Measurements from ENCODE around the gene ANO5.
"Not testable (repeated sequence)": the region's sequence is repeated elsewhere in the genome, so short reads cannot be mapped to it uniquely, and the experiment has no call there.

Gene ANO5

GRCh38 chr11:22256876-22257275 is 64.0 kb downstream of the ANO5 start:
- TF ChIP-seq CTCF (IDR thresholded peaks at IDR 0.05): no peak
- no peaks in the 10 kb centered on the region for H3K9me3 ChIP-seq
- no peaks in the 10 kb centered on the region for H3K27me3 ChIP-seq
- no peak overlapping the region for H3K27ac ChIP-seq
- H3K4me1 ChIP-seq (ENCODE audit: control insufficient read depth in 1 of 2, insufficient read depth in 1 of 2, low read depth in 1 of 2, low read length in 1 of 2): no peaks in the 10 kb centered on the region
- H3K36me3 ChIP-seq: no peaks in the 10 kb centered on the region
- H3K4me3 ChIP-seq (ENCODE audit: low read depth in 1 of 2, low read length in 1 of 2): no peak overlapping the region

GRCh38 chr11:22263613-22264012 is 70.7 kb downstream of the ANO5 start:
- H3K27ac ChIP-seq: no peak overlapping the region
- H3K27me3 ChIP-seq: no peaks in the 10 kb centered on the region
- no peaks in the 10 kb centered on the region for H3K9me3 ChIP-seq
- no peak overlapping the region for H3K4me3 ChIP-seq (ENCODE audit: low read depth in 1 of 2, low read length in 1 of 2)
- no peaks in the 10 kb centered on the region for H3K36me3 ChIP-seq
- TF ChIP-seq CTCF (IDR thresholded peaks at IDR 0.05): no peak
- H3K4me1 ChIP-seq (ENCODE audit: control insufficient read depth in 1 of 2, insufficient read depth in 1 of 2, low read depth in 1 of 2, low read length in 1 of 2): no peaks in the 10 kb centered on the region

GRCh38 chr11:22268983-22269624 is 76.2 kb downstream of the ANO5 start:
- not testable (repeated sequence) for H3K36me3 ChIP-seq; H3K9me3 ChIP-seq; H3K27ac ChIP-seq; H3K27me3 ChIP-seq; H3K4me3 ChIP-seq (ENCODE audit: low read depth in 1 of 2, low read length in 1 of 2); H3K4me1 ChIP-seq (ENCODE audit: control insufficient read depth in 1 of 2, insufficient read depth in 1 of 2, low read depth in 1 of 2, low read length in 1 of 2)

- TF ChIP-seq CTCF (IDR thresholded peaks at IDR 0.05): no peak
- no peaks in the 10 kb centered on the region for H3K27me3 ChIP-seq
- no peak overlapping the region for H3K4me3 ChIP-seq (ENCODE audit: low read depth in 1 of 2, low read length in 1 of 2)
- H3K27ac ChIP-seq: no peak overlapping the region
- no peaks in the 10 kb centered on the region for H3K36me3 ChIP-seq
- H3K4me1 ChIP-seq (ENCODE audit: control insufficient read depth in 1 of 2, insufficient read depth in 1 of 2, low read depth in 1 of 2, low read length in 1 of 2): no peaks in the 10 kb centered on the region
- H3K9me3 ChIP-seq: no peaks in the 10 kb centered on the region
Measured at GRCh38 chr11:22273781-22274180, 80.9 kb downstream of the ANO5 start.

- Histone ChIP-seq H3K9me3 (no peaks in the 10 kb centered on the region), H3K36me3 (no peaks in the 10 kb centered on the region), H3K4me3 (ENCODE audit: low read depth in 1 of 2, low read length in 1 of 2) (no peak overlapping the region), H3K4me1 (ENCODE audit: control insufficient read depth in 1 of 2, insufficient read depth in 1 of 2, low read depth in 1 of 2, low read length in 1 of 2) (no peaks in the 10 kb centered on the region), H3K27me3 (no peaks in the 10 kb centered on the region), H3K27ac (no peak overlapping the region)
- no peak for TF ChIP-seq CTCF (IDR thresholded peaks at IDR 0.05)
Measured at GRCh38 chr11:22275600-22275999, 82.7 kb downstream of the ANO5 start.

- Histone ChIP-seq H3K4me3 (ENCODE audit: low read depth in 1 of 2, low read length in 1 of 2) (no peak overlapping the region), H3K4me1 (ENCODE audit: control insufficient read depth in 1 of 2, insufficient read depth in 1 of 2, low read depth in 1 of 2, low read length in 1 of 2) (no peaks in the 10 kb centered on the region), H3K36me3 (no peaks in the 10 kb centered on the region), H3K27me3 (no peaks in the 10 kb centered on the region), H3K9me3 (no peaks in the 10 kb centered on the region), H3K27ac (no peak overlapping the region)
- TF ChIP-seq CTCF (IDR thresholded peaks at IDR 0.05): no peak
Measured at GRCh38 chr11:22276535-22276934, 83.7 kb downstream of the ANO5 start.

GRCh38 chr11:22284991-22285390 is 92.1 kb downstream of the ANO5 start:
- not testable (repeated sequence) for H3K9me3 ChIP-seq; H3K4me1 ChIP-seq (ENCODE audit: control insufficient read depth in 1 of 2, insufficient read depth in 1 of 2, low read depth in 1 of 2, low read length in 1 of 2); H3K36me3 ChIP-seq; H3K4me3 ChIP-seq (ENCODE audit: low read depth in 1 of 2, low read length in 1 of 2); H3K27ac ChIP-seq; H3K27me3 ChIP-seq

All from neutrophil (primary cell).